ENCODE measurements around the gene RBM39.

GRCh38 chr20:35768731-35769664 is 26.9 kb upstream of the RBM39 start:
- TF ChIP-seq CTCF (IDR thresholded peaks at IDR 0.05) (no peak), POLR2A (IDR thresholded peaks at IDR 0.05) (peak; percentile 67)
